ENCODE measurements around the gene PMS1.

PMS1 gene

GRCh38 chr2:189836644-189837043, 52.4 kb downstream of the PMS1 start:
- Histone ChIP-seq H3K79me2 (ENCODE audit: insufficient read depth, low read length) (peaks cover 12% of the 10 kb centered on the region), H3K9me3 (ENCODE audit: insufficient read depth, low read length) (no peaks in the 10 kb centered on the region), H3K27me3 (ENCODE audit: low read length) (no peaks in the 10 kb centered on the region), H3K9ac (ENCODE audit: low read length) (no peak overlapping the region), H3K36me3 (ENCODE audit: low read length) (peaks cover 3% of the 10 kb centered on the region), H3K27ac (ENCODE audit: low read depth, low read length) (no peak overlapping the region), H2AFZ (ENCODE audit: low read depth, low read length, severe bottlenecking) (no peak overlapping the region), H3K4me2 (ENCODE audit: low read depth, low read length, poor library complexity, severe bottlenecking) (no peak overlapping the region), H4K20me1 (ENCODE audit: low read depth, low read length) (no peaks in the 10 kb centered on the region), H3K4me3 (ENCODE audit: insufficient read depth, low read length, poor library complexity, severe bottlenecking) (no peak overlapping the region), H3K9me2 (replicated peaks; ENCODE audit: insufficient read depth, low read length) (no peaks in the 10 kb centered on the region), H3F3A (ENCODE audit: insufficient read depth) (no peaks in the 10 kb centered on the region)
- no peak for TF ChIP-seq EZH2phosphoT487 (conservative IDR thresholded peaks at IDR 0.05; ENCODE audit: low read length)
- TF ChIP-seq, protein P1, sequence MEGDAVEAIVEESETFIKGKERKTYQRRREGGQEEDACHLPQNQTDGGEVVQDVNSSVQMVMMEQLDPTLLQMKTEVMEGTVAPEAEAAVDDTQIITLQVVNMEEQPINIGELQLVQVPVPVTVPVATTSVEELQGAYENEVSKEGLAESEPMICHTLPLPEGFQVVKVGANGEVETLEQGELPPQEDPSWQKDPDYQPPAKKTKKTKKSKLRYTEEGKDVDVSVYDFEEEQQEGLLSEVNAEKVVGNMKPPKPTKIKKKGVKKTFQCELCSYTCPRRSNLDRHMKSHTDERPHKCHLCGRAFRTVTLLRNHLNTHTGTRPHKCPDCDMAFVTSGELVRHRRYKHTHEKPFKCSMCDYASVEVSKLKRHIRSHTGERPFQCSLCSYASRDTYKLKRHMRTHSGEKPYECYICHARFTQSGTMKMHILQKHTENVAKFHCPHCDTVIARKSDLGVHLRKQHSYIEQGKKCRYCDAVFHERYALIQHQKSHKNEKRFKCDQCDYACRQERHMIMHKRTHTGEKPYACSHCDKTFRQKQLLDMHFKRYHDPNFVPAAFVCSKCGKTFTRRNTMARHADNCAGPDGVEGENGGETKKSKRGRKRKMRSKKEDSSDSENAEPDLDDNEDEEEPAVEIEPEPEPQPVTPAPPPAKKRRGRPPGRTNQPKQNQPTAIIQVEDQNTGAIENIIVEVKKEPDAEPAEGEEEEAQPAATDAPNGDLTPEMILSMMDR (IDR thresholded peaks at IDR 0.05; ENCODE audit: insufficient read depth, low read length, poor library complexity, severe bottlenecking) = no peak

- TF ChIP-seq, protein P1 (IDR thresholded peaks at IDR 0.05; ENCODE audit: insufficient read depth, low read length, poor library complexity, severe bottlenecking) = no peak
- TF ChIP-seq EZH2phosphoT487 (conservative IDR thresholded peaks at IDR 0.05; ENCODE audit: low read length) = no peak
- no peak overlapping the region for H2AFZ ChIP-seq (ENCODE audit: low read depth, low read length, severe bottlenecking)
- H3K27ac ChIP-seq (ENCODE audit: low read depth, low read length) = no peak overlapping the region
- no peaks in the 10 kb centered on the region for H4K20me1 ChIP-seq (ENCODE audit: low read depth, low read length)
- H3F3A ChIP-seq (ENCODE audit: insufficient read depth) = no peaks in the 10 kb centered on the region
- H3K36me3 ChIP-seq (ENCODE audit: low read length) = peaks cover 3% of the 10 kb centered on the region
- no peaks in the 10 kb centered on the region for H3K27me3 ChIP-seq (ENCODE audit: low read length)
- no peak overlapping the region for H3K4me3 ChIP-seq (ENCODE audit: insufficient read depth, low read length, poor library complexity, severe bottlenecking)
- no peak overlapping the region for H3K9ac ChIP-seq (ENCODE audit: low read length)
- H3K9me3 ChIP-seq (ENCODE audit: insufficient read depth, low read length) = no peaks in the 10 kb centered on the region
- H3K9me2 ChIP-seq (replicated peaks; ENCODE audit: insufficient read depth, low read length) = no peaks in the 10 kb centered on the region
- H3K4me2 ChIP-seq (ENCODE audit: low read depth, low read length, poor library complexity, severe bottlenecking) = no peak overlapping the region
- peaks cover 7% of the 10 kb centered on the region for H3K79me2 ChIP-seq (ENCODE audit: insufficient read depth, low read length)
These were observed 53.1 kb downstream of the PMS1 start for GRCh38 chr2:189837326-189837725.

DNA sequence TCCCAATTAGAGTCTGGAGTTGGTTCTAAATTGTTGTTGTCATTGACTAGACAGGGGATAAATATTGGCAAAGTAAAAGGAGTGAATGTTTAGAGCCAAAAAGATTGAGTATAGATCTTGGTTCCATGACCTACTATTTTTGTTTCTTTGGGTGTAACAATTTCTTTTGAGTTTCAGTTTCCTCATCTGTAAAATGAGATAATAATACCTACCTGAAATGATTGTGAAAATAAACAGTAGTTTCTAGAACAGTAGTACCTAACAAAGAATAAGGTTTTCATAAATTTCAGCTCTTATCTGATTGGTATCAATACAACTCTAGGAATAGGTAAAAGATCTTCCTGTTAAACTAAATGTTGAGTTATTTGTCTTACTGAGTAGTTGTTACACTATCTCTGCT, 56.8 kb downstream of the PMS1 start:
- no peak overlapping the region for H3K27ac ChIP-seq (ENCODE audit: low read depth, low read length)

More for the DNA sequence above, 56.8 kb downstream of the PMS1 start:
- Histone ChIP-seq H2AFZ (ENCODE audit: low read depth, low read length, severe bottlenecking) (no peak overlapping the region), H3K9me2 (replicated peaks; ENCODE audit: insufficient read depth, low read length) (no peaks in the 10 kb centered on the region), H4K20me1 (ENCODE audit: low read depth, low read length) (no peaks in the 10 kb centered on the region), H3K4me3 (ENCODE audit: insufficient read depth, low read length, poor library complexity, severe bottlenecking) (no peak overlapping the region), H3K36me3 (ENCODE audit: low read length) (peaks cover 14% of the 10 kb centered on the region), H3K4me2 (ENCODE audit: low read depth, low read length, poor library complexity, severe bottlenecking) (no peak overlapping the region), H3K9ac (ENCODE audit: low read length) (no peak overlapping the region), H3K27me3 (ENCODE audit: low read length) (no peaks in the 10 kb centered on the region), H3F3A (ENCODE audit: insufficient read depth) (no peaks in the 10 kb centered on the region), H3K9me3 (ENCODE audit: insufficient read depth, low read length) (no peaks in the 10 kb centered on the region), H3K79me2 (ENCODE audit: insufficient read depth, low read length) (peaks cover 11% of the 10 kb centered on the region; the same call in 1 of the 2 replicates)
- TF ChIP-seq, protein P1 (IDR thresholded peaks at IDR 0.05; ENCODE audit: insufficient read depth, low read length, poor library complexity, severe bottlenecking) = no peak
- no peak for TF ChIP-seq EZH2phosphoT487 (conservative IDR thresholded peaks at IDR 0.05; ENCODE audit: low read length)
